Type B pancreatic cell (in vitro differentiated cells): Measurements from ENCODE around the gene PLEKHA1. TPM values are rescaled to one million over a fixed set of nuclear protein-coding genes. Genes with fewer than 3 reads are reported as not detected.

ENCODE experiments used
- DNase-seq: peaks from one replicate; pipeline ENCODE4 v3.0.0; 2021; ENCODE audit warnings: mixed read lengths; ENCODE audit not compliant: unreplicated experiment; ENCODE audit errors: extremely low spot score
- H3K27ac Mint-ChIP-seq: 2 replicates; pipeline ENCODE4 v1.8.0; 2021; ENCODE audit warnings: mild to moderate bottlenecking, mixed read lengths
- H3K27me3 Mint-ChIP-seq: 2 replicates; pipeline ENCODE4 v1.8.0; 2021; ENCODE audit warnings: mixed read lengths
- H3K36me3 Mint-ChIP-seq: 2 replicates; pipeline ENCODE4 v1.8.0; 2021; ENCODE audit warnings: mixed read lengths
- H3K4me1 Mint-ChIP-seq: one replicate; pipeline ENCODE4 v1.8.0; 2021; ENCODE audit warnings: mixed read lengths; ENCODE audit not compliant: unreplicated experiment
- H3K4me3 Mint-ChIP-seq: 2 replicates; pipeline ENCODE4 v1.8.0; 2021; ENCODE audit warnings: mild to moderate bottlenecking, mixed read lengths
- H3K9me3 Mint-ChIP-seq: 2 replicates; pipeline ENCODE4 v1.8.0; 2021; ENCODE audit warnings: mixed read lengths
- total RNA-seq: library from RNA; stranded (reverse); gene quantifications from 2 replicates; pipeline ENCODE4 v1.2.1, GENCODE V29; 2021; ENCODE audit warnings: low replicate concordance
- TF ChIP-seq, protein P1 (sequence below): fragments of 200-600 bp; sonication (generic); conservative IDR thresholded peaks from 2 replicates; pipeline ENCODE4 v1.5.0; 2021; ENCODE audit warnings: antibody characterized with exemption, mild to moderate bottlenecking

The PLEKHA1 gene
- total RNA-seq, 1 donor from 2014 or later, result 38.2 TPM

DNA sequence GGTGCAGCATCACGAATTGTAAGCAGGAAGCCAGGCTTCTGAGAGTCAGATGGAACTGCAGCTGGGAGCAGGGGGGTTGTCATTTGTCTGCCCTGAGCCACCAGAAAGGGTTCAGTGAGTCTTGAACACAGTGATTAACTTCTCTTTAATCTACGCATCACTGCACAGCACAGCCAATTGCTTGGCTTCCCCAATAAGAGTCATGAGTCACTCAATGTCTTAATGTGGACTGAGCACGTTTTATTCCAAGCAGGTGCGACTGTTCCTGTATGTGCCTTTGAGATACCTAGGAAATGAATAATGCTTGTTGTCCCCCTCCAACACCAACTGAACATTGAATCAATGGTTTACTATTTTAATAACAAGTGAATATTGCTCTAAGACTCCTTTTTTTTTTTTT, 26.0 kb upstream of the PLEKHA1 start:
- H3K4me3 Mint-ChIP-seq, result no peak overlapping the region
- H3K36me3 Mint-ChIP-seq, result no peaks in the 10 kb centered on the region
- TF ChIP-seq, protein P1, sequence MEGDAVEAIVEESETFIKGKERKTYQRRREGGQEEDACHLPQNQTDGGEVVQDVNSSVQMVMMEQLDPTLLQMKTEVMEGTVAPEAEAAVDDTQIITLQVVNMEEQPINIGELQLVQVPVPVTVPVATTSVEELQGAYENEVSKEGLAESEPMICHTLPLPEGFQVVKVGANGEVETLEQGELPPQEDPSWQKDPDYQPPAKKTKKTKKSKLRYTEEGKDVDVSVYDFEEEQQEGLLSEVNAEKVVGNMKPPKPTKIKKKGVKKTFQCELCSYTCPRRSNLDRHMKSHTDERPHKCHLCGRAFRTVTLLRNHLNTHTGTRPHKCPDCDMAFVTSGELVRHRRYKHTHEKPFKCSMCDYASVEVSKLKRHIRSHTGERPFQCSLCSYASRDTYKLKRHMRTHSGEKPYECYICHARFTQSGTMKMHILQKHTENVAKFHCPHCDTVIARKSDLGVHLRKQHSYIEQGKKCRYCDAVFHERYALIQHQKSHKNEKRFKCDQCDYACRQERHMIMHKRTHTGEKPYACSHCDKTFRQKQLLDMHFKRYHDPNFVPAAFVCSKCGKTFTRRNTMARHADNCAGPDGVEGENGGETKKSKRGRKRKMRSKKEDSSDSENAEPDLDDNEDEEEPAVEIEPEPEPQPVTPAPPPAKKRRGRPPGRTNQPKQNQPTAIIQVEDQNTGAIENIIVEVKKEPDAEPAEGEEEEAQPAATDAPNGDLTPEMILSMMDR, result no peak
- H3K4me1 Mint-ChIP-seq, result peaks cover 12% of the 10 kb centered on the region
- peak overlapping the region; percentile 46 for H3K27ac Mint-ChIP-seq
- H3K27me3 Mint-ChIP-seq, result peaks cover under 1% of the 10 kb centered on the region
- DNase-seq, result no peak
- H3K9me3 Mint-ChIP-seq, result peaks cover 10% of the 10 kb centered on the region

DNA sequence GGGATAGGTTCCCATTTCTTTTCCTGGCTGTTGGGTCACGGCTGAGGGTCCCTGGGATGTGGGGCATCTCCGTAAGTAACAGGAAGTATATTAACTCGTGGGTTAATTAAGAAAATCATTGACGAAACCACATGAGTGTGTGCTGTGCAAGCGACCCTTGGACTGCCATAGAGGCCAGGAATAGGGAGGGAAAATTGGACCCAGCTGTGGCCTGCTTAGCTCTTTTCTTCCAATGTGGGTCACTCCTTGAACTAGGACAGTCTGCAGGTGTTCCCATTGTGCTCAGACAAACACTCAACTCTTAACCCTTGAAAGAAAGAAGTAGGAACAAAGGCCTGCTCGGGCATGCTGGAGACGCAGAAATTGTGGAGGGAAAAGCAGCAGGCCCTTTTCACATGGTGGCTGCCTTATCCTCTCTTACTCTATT, 25.6 kb upstream of the PLEKHA1 start:
- Mint-ChIP-seq H3K36me3 (no peaks in the 10 kb centered on the region), H3K27ac (peak overlapping the region; percentile 46), H3K4me1 (peaks cover 16% of the 10 kb centered on the region), H3K9me3 (peaks cover 10% of the 10 kb centered on the region), H3K4me3 (no peak overlapping the region), H3K27me3 (peaks cover 5% of the 10 kb centered on the region)
- TF ChIP-seq, protein P1, result no peak
- DNase-seq, result no peak

DNA sequence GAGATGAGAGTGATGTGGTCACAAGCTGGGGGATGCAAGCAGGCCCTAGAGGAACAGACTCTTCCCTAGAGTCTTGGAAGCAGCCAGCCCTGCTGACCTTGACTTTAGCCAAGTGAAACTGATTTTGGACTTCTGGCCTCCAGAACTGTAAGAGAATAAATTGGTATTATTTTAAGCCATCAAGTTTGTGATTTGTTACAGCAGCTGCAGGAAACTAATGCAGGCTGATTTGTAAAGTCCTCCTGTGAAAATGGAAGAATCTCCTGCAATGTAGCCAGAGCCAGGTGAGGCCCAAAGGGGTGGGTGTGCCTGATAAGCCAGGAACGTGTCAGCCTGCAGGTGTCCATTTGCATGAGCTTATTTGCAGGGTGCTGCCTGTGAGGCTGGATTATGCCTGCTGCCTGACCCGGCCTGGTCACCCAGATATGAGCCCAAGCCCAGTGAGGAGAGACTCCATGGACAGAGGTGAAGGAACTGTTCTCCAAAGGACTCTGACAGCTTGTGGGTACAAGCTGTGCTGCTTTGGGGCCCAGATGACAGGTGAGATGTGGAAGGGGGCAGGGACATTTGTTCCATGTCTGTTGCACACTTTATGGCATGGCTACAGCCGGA, 24.6 kb upstream of the PLEKHA1 start:
- Mint-ChIP-seq H3K4me3 (no peak overlapping the region), H3K27ac (no peak overlapping the region), H3K27me3 (peaks cover 5% of the 10 kb centered on the region), H3K36me3 (no peaks in the 10 kb centered on the region), H3K4me1 (peaks cover 17% of the 10 kb centered on the region), H3K9me3 (peaks cover 8% of the 10 kb centered on the region)
- no peak for DNase-seq
- TF ChIP-seq, protein P1, result no peak

DNA sequence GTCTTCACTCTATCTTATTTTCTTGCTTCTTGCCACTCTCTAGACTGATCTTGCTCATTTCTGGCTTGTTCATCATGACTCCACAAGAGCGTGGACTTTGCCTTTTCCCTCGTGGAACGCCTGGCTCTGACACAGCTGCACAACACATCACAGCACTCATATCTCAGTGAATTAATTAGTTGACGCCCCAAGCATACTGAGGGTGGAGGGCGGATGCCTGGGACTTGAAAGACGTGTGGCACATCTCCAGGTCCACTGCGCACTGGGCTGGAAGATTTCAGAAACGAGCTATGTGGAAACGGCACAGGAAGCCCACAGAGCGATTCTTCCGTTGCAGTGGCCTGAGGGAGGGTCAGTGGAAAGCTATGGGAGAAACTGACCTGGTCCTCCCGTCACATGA, 23.6 kb upstream of the PLEKHA1 start:
- Mint-ChIP-seq H3K27me3 (peaks cover 5% of the 10 kb centered on the region), H3K4me3 (no peak overlapping the region), H3K4me1 (peaks cover 17% of the 10 kb centered on the region), H3K9me3 (peaks cover 1% of the 10 kb centered on the region), H3K27ac (peak overlapping the region; percentile 25), H3K36me3 (no peaks in the 10 kb centered on the region)
- TF ChIP-seq, protein P1, result no peak
- DNase-seq, result no peak

DNA sequence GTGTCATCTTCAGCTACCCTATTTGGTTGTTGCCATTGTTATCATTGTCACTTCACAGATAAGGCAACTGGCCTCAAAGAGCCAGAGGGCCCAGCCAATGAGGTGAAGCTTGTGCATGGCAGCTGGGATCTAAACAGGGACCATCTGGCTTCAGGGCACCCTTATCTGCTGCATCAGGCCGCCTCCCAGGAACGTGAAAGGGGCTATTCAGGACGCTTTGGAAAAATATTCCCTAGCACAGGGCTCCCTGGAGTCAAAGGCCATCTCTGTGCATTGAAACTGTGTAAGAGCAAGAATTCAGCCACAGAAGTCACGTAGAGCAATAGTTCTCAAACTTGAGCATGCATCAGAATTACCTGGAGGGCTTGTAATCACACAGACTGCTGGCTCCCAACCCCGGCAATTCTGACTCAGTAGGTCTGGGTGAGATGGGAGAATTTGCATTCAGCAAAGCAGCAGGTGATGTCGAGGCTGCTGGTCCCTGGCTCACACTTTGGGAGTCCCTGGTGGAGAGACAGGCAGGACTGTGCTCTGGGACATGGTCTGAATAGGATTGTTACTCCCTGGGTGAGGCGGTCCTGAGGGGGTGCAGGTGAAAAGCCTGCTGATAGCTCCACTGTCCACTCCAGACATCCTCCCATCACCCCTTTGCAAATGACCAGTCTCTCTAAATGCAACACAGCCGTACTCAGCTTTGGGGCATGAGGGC, 21.5 kb upstream of the PLEKHA1 start:
- Mint-ChIP-seq H3K27me3 (peaks cover 5% of the 10 kb centered on the region), H3K27ac (no peak overlapping the region), H3K36me3 (no peaks in the 10 kb centered on the region), H3K4me3 (no peak overlapping the region), H3K9me3 (peaks cover under 1% of the 10 kb centered on the region), H3K4me1 (peaks cover 17% of the 10 kb centered on the region)
- no peak for DNase-seq
- TF ChIP-seq, protein P1, result no peak
